Gastroesophageal sphincter (tissue), 4 donors: Measurements from ENCODE around the gene EFNA4. TPM values are rescaled to one million over a fixed set of nuclear protein-coding genes. Genes with fewer than 3 reads are reported as not detected.

Experiments
- ATAC-seq: fragments of 150-250 bp; one replicate; pipeline ENCODE4 v1.9.1; 2016; ENCODE audit warnings: mild to moderate bottlenecking, moderate library complexity
- H3K27ac ChIP-seq, 4 donors: fragments of 200-600 bp; sonication (generic) in 3 of 4; 1 replicate in 3 of 4; 2 replicates in 1 of 4; pipeline ENCODE4 v1.5.1; 2016 to 2019
- H3K27me3 ChIP-seq: fragments of 200-600 bp; sonication (generic); one replicate; pipeline ENCODE4 v1.5.1; 2019
- H3K36me3 ChIP-seq, 2 donors: fragments of 200-600 bp; sonication (generic); one replicate each; pipeline ENCODE4 v1.5.1; 2019; ENCODE audit warnings: control low read depth in 1 of 2
- H3K4me1 ChIP-seq, 3 donors: fragments of 200-600 bp; sonication (generic); 1 replicate in 2 of 3; 2 replicates in 1 of 3; pipeline ENCODE4 v1.5.1; 2016 to 2019; ENCODE audit warnings: control low read depth in 2 of 3
- H3K4me3 ChIP-seq, 2 donors: fragments of 200-600 bp; sonication (generic); one replicate each; pipeline ENCODE4 v1.5.1; 2019; ENCODE audit warnings: mild to moderate bottlenecking in 1 of 2, moderate library complexity in 1 of 2
- H3K9me3 ChIP-seq, 3 donors: fragments of 200-600 bp; sonication (generic); one replicate each; pipeline ENCODE4 v1.5.1; 2017 to 2019; ENCODE audit warnings: control low read depth in 2 of 3
- EP300 ChIP-seq: sonication (generic); formaldehyde crosslinking; IDR thresholded peaks from one replicate; pipeline ENCODE4 v1.6.1; 2017; ENCODE audit warnings: antibody characterized with exemption, mild to moderate bottlenecking
- POLR2A ChIP-seq, 2 donors: fragments of 450-650 bp; IDR thresholded peaks; one replicate each; pipeline ENCODE4 v1.6.1; 2017; ENCODE audit warnings: antibody characterized with exemption in 2 of 2, mild to moderate bottlenecking in 2 of 2, moderate library complexity in 1 of 2
- POLR2AphosphoS5 ChIP-seq: sonication (generic); formaldehyde crosslinking; IDR thresholded peaks from one replicate; pipeline ENCODE4 v1.6.1; 2017; ENCODE audit warnings: antibody characterized with exemption
- WGBS, 2 donors: methylation state at CpG; one replicate each; pipeline ENCODE4 v1.1.5; 2018; ENCODE audit warnings: low coverage in 1 of 2; 5-methylcytosine and 5-hydroxymethylcytosine counted together
- total RNA-seq, 4 donors: library from RNA; depleted of rRNA; stranded (reverse); fragments of >200 nt; gene quantifications; one replicate each; pipeline ENCODE4 v1.1.0, GENCODE V29; 2016
- TF ChIP-seq, protein P1 (sequence below), 4 experiments: fragments of 200-600 bp in 2 of 4; fragments of 450-650 bp in 2 of 4; sonication (generic) in 1 of 4; IDR thresholded peaks; one replicate each; pipeline ENCODE4 v1.5.1; 2017 to 2019; ENCODE audit warnings: antibody characterized with exemption in 4 of 4, mild to moderate bottlenecking in 2 of 4, moderate library complexity in 2 of 4

The EFNA4 gene
- total RNA-seq, 4 donors from 2014 or later, result 0.81 to 5.8 (median 2.3) TPM

DNA sequence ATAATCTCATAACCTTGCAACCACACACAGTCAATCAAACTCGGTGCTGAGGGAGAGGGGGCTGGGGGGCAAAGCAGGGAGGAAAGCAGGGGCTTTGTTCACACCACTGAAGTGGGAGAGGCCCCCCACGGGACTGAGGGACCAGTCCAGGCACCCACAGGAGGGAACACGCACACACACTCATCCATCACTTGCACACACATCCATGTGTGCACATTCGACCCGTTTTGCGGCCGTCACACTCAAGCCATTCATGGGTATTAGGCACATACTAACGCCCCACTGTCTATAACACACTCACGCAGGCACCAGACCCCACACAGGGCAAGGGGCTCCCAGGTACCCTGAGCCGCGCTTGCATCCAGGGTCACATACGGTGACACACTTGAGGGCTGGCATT lies 29.1 kb downstream of the EFNA4 start:
- H3K27ac ChIP-seq, result peak overlapping the region in 2 of 4 donors; percentile 71 to 79
- no peaks in the 10 kb centered on the region for H3K9me3 ChIP-seq
- ATAC-seq, result no peak
- H3K27me3 ChIP-seq, result no peaks in the 10 kb centered on the region
- WGBS, 2 donors, result 80 to 88% methylated on average over 1 to 6 of the region's 12 CpGs
- TF ChIP-seq, protein P1, sequence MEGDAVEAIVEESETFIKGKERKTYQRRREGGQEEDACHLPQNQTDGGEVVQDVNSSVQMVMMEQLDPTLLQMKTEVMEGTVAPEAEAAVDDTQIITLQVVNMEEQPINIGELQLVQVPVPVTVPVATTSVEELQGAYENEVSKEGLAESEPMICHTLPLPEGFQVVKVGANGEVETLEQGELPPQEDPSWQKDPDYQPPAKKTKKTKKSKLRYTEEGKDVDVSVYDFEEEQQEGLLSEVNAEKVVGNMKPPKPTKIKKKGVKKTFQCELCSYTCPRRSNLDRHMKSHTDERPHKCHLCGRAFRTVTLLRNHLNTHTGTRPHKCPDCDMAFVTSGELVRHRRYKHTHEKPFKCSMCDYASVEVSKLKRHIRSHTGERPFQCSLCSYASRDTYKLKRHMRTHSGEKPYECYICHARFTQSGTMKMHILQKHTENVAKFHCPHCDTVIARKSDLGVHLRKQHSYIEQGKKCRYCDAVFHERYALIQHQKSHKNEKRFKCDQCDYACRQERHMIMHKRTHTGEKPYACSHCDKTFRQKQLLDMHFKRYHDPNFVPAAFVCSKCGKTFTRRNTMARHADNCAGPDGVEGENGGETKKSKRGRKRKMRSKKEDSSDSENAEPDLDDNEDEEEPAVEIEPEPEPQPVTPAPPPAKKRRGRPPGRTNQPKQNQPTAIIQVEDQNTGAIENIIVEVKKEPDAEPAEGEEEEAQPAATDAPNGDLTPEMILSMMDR (IDR thresholded peaks at IDR 0.05), result no peak
- TF ChIP-seq EP300 (no peak), POLR2A (IDR thresholded peaks at IDR 0.05) (no peak), POLR2AphosphoS5 (no peak)
- peaks cover 0 to 33% (median 19%) of the 10 kb centered on the region in 3 donors for H3K4me1 ChIP-seq
- H3K36me3 ChIP-seq, result no peaks in the 10 kb centered on the region
- H3K4me3 ChIP-seq, result no peak overlapping the region

DNA sequence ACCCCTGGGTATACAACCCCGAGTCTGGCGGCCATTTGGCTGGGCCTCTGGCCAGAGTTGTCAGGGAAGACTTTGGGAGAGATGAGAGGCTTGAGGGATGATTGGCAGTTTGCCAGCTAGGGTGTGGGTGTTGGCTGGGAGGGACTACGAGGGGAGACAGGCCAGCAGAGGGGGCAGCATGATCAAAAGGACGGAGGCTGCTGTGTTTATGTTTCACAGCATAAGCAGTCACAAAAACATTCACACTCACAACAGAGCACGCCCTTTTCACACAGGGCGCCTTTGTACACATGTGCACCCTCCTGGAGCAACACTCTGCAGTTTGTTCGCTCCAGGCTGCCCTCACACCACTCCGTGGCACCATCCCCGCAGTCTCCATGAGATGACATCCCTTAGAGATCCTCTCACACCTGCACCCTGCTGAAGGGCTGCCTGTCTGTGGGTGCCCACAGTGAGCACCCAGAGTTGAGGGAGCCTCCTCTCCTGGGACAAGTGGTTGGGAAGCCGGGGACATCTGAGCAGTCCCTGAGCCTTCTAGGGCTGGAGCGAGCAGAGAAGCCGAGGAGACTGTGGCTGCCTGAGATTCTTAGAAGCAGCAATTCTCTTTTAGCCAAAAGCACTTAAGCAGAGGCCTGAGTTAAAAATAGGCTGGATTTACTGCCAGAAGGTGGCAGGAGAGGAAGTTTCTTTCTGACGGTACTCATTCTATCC lies 30.5 kb downstream of the EFNA4 start:
- 0% methylated on average over 1 to 9 of the region's 13 CpGs for WGBS, 2 donors
- H3K4me1 ChIP-seq, result peaks cover 0 to 33% (median 19%) of the 10 kb centered on the region in 3 donors
- H3K27me3 ChIP-seq, result no peaks in the 10 kb centered on the region
- TF ChIP-seq, protein P1 (IDR thresholded peaks at IDR 0.05), result peak in 3 of 4 experiments; percentile 33 to 57 (median 48)
- TF ChIP-seq EP300 (no peak), POLR2AphosphoS5 (no peak), POLR2A (IDR thresholded peaks at IDR 0.05) (no peak)
- peak; percentile 50 for ATAC-seq
- peak overlapping the region in 3 of 4 donors; percentile 71 to 80 (median 79) for H3K27ac ChIP-seq
- H3K9me3 ChIP-seq, result no peaks in the 10 kb centered on the region
- H3K4me3 ChIP-seq, result peak overlapping the region in 1 of 2 donors; percentile 8
- H3K36me3 ChIP-seq, result no peaks in the 10 kb centered on the region

DNA sequence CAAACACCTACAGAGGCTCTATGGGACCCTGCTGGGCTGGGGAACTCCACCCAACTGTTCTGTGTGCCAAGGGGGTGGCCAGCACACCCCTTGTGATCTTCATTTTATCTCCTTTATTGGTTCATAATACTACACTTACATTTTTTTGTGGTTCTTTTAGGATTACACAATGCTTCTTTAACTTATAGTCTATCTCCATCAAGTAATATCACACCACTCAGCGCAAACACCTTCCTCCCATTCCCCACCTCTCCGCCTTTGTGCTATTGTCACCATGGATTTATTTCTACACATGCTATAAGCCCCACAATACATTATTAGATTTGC lies 31.0 kb downstream of the EFNA4 start:
- TF ChIP-seq POLR2A (IDR thresholded peaks at IDR 0.05) (no peak), EP300 (no peak)
- peaks cover 0 to 33% (median 19%) of the 10 kb centered on the region in 3 donors for H3K4me1 ChIP-seq
- H3K9me3 ChIP-seq, result no peaks in the 10 kb centered on the region
- WGBS, 2 donors, result 68 to 75% methylated on average over 2 of the region's 2 CpGs
- ATAC-seq, result no peak
- H3K27ac ChIP-seq, result peak overlapping the region in 3 of 4 donors; percentile 71 to 80 (median 79)
- H3K36me3 ChIP-seq, result no peaks in the 10 kb centered on the region
- no peak overlapping the region for H3K4me3 ChIP-seq
- H3K27me3 ChIP-seq, result no peaks in the 10 kb centered on the region

DNA sequence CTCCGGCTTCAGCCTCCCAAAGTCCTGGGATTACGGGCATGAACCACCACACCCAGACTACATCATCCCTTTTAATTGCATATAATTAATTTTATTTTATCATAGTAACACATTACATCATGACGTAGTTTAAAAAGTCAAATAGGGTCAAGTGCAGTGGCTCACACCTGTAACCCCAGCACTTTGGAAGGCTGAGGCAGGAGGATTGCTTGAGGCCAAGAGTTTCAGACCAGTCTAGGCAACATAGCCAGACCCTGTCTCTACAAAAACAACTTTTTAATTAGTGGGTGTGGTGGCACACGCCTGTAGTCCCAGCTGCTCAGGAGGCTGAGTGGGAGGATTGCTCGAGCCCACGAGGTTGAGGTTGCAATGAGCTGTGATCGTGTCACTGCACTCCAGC lies 35.8 kb downstream of the EFNA4 start:
- H3K9me3 ChIP-seq, result no peaks in the 10 kb centered on the region
- H3K4me1 ChIP-seq, result peaks cover 0 to 7% (median 4%) of the 10 kb centered on the region in 3 donors
- no peak overlapping the region for H3K4me3 ChIP-seq
- no peaks in the 10 kb centered on the region for H3K27me3 ChIP-seq
- no peaks in the 10 kb centered on the region for H3K36me3 ChIP-seq
- TF ChIP-seq POLR2A (IDR thresholded peaks at IDR 0.05) (no peak), POLR2AphosphoS5 (no peak), EP300 (no peak)
- TF ChIP-seq, protein P1 (IDR thresholded peaks at IDR 0.05), result no peak
- no peak overlapping the region for H3K27ac ChIP-seq
- WGBS, 2 donors, result 89 to 94% methylated on average over 3 to 5 of the region's 7 CpGs
- no peak for ATAC-seq

DNA sequence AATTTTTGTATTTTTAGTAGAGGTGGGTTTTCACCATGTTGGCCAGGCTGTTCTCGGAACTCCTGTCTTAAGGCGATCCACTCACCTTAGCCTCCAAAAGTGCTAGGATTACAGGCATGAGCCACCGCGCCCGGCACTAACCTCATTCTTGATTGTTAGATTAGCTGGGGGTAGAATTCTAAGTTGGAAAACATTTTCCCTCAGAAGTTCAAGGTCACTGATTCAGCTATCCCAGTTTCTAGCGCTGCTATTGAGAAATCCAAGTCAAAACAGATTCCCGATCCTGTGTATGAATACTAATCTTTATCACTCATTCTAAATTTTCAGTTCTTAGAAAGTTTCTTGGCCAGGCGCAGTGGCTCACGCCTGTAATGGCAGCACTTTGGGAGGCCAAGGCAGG lies 39.8 kb downstream of the EFNA4 start:
- TF ChIP-seq EP300, result no peak
- TF ChIP-seq, protein P1 (IDR thresholded peaks at IDR 0.05), result no peak
- no peak for TF ChIP-seq POLR2AphosphoS5
- no peak for TF ChIP-seq POLR2A (IDR thresholded peaks at IDR 0.05)
- no peak overlapping the region for H3K4me3 ChIP-seq
- peaks cover 0 to 8% (median 0%) of the 10 kb centered on the region in 3 donors for H3K4me1 ChIP-seq
- H3K36me3 ChIP-seq, result no peaks in the 10 kb centered on the region
- WGBS, 2 donors, result 81% methylated on average over 3 of the region's 9 CpGs; no CpG with 5 or more reads in 1 of the 2 donors
- no peaks in the 10 kb centered on the region for H3K27me3 ChIP-seq
- ATAC-seq, result no peak
- no peaks in the 10 kb centered on the region for H3K9me3 ChIP-seq
- H3K27ac ChIP-seq, result no peak overlapping the region
